ENCODE data around the gene ZDHHC21.
"Not testable (repeated sequence)": the region's sequence is repeated elsewhere in the genome, so short reads cannot be mapped to it uniquely, and the experiment has no call there.

Gene ZDHHC21

DNA sequence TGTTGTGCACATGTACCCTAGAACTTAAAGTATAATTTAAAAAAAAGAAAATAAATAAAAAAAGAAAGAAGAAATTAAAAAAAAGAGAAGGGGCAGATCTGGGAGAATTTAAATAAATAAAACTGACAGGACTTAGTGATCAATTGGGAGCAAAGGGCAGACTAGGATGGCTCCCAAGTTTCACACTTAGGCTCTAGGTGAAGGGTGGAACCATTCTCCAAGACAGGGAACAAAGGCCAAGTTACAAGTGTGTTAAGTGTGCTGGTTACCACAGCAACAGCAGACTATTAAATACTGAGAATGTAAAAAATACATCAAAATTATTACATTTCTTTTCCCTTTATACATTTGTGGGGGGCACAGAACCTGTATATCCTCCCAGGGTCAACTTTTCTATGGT lies 7.1 kb downstream of the ZDHHC21 start:
- DNase-seq (ENCODE audit: low read depth in 4 of 4, low spot score in 1 of 4) = no peak

DNA sequence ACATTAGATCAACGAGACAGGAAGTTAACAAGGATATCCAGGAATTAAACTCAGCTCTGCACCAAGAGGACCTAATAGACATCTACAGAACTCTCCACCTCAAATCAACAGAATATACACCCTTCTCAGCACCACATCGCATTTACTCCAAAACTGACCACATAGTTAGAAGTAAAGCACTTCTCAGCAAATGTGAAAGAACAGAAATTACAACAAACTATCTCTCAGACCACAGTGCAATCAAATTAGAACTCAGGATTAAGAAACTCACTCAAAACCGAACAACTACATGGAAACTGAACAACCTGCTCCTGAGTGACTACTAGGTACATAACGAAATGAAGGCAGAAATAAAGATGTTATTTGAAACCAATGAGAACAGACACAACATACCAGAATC lies 10.6 kb downstream of the ZDHHC21 start:
- not testable (repeated sequence) for DNase-seq (ENCODE audit: low read depth in 4 of 4, low spot score in 1 of 4)

DNA sequence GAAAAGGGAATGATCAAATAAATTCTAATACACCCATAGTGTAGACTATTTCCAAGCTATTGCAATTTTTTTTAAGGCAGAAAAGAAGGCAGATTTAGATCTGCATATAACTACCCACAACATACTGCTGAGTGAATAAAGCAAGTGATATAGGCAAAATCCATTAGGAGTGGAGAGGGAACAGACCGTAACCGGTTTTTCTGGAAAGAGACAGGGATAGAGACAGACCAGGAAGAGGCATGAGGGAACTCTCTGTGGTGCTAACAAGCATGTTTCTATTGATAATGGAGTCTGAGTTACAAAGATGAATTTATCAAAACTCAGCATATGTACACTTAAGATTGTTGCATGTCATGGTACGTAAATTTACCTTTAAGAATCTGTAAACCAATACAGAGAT lies 14.5 kb downstream of the ZDHHC21 start:
- DNase-seq (ENCODE audit: low read depth in 4 of 4, low spot score in 1 of 4) = no peak

DNA sequence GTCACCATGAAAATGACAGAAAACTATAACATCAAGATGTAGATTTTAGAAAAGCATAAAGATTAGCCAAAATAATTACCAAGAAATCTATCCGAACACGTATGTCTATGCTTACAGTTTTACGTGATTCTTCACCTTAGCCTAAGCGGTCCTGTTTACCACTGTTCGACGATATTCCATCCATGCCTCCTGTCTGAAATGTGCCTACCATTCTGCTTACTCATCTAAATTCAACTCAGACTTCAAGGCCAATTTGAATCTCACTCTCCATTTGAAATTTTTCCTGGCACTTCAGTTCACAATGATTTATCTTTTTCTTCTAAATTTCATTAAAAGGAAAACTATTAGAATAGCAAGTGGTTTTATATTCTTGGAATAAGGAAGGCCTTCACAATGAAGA lies 15.4 kb downstream of the ZDHHC21 start:
- DNase-seq (ENCODE audit: low read depth in 4 of 4, low spot score in 1 of 4) = no peak

DNA sequence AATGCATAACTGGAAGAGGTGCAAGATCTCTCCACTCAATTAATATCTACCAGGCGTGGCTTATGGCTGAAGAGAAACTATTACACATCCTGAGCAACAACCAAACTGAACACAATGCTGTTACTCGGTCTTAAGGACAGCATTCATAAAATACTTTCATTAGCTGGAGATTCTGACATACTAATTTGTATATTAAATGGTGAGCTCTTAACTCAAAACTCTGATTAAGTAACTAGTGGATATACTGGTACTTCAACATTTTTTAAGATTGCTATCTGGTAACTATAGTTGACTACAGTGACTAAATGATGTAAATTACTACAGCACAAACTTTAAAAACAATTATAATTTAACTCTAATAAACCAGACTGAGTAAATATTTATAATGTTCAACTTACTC lies 15.8 kb downstream of the ZDHHC21 start:
- no peak for DNase-seq (ENCODE audit: low read depth in 4 of 4, low spot score in 1 of 4)

DNA sequence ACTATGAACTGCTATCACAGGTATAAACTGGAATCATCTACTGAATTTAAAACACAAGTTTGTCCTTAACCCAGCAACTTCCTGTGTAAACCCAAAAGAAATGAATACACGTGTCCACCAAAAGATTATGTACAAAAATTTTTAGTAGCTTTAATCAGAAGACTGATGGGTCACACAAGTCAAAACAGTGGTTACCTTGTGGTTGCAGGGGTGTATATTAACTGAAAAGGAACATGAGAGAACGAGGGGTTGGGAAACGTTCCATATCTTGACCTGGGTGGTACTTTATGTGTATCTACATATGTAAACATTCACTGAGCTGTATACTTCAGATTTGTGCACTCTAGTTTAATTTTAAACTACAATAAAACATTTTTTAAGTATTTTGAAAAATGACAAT lies 18.6 kb downstream of the ZDHHC21 start:
- DNase-seq (ENCODE audit: low read depth in 4 of 4, low spot score in 1 of 4) = no peak

DNA sequence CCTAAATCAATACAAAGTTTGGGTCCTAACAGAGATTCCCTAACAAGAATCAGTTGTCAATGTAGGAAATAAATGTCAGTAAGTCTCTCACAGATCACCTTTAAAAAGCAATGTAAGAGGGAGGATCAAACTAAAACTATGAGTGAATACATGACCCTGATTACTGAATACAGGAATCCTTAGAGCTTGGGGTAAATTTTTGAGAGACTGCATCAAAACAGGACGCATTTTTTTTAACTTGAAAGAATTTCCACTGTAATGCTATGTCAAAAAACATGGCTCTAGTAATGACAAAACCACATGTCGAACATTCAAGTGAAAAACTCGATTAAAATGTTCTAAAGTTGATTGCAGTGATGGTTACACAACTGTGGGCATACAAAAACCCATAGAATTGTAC lies 21.9 kb downstream of the ZDHHC21 start:
- no peak for DNase-seq (ENCODE audit: low read depth in 4 of 4, low spot score in 1 of 4)

DNA sequence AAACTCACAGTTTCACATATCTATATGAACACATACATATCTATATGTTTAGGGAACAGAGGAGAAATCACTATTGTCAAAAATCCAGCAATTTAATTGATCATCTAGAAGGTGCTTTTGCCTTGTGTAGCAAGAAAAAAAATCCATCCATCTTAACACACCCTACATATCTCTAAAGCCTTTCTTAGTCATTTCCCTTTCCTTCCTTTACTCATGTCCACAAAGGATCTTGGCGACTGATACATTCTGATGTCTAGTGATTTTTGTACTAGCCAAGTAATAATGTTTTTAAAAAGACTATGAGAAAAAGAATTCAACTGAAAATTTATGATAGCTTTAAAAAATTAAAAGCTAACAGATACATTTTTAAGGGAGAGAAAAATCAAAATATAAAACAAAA lies 22.5 kb downstream of the ZDHHC21 start:
- DNase-seq (ENCODE audit: low read depth in 4 of 4, low spot score in 1 of 4) = no peak

DNA sequence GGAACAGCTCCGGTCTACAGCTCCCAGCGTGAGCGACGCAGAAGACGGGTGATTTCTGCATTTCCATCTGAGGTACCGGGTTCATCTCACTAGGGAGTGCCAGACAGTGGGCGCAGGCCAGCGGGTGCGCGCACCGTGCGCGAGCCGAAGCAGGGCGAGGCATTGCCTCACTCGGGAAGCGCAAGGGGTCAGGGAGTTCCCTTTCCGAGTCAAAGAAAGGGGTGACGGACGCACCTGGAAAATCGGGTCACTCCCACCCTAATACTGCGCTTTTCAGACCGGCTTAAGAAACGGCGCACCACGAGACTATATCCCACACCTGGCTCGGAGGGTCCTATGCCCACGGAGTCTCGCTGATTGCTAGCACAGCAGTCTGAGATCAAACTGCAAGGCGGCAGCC lies 29.2 kb downstream of the ZDHHC21 start:
- not testable (repeated sequence) for DNase-seq (ENCODE audit: low read depth in 4 of 4, low spot score in 1 of 4)

DNA sequence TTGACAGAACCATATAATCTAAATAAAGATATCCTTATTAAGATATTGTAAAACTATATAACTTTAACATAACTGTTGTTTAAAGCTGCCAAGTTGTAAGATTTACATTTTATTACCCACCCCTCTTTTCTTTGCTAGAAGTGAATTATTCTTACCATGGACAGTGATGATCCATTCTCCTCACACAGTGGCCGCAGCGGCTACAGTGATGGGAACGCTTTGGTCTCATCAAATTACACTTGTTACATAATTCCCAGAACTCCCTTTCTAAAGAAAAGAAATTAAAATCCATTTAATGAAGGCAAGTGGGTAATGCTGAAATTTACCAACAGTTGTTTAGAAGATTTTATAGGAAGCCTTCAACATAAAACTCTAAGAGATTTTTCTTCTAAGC lies 31.2 kb downstream of the ZDHHC21 start:
- DNase-seq (ENCODE audit: low read depth in 4 of 4, low spot score in 1 of 4) = no peak

DNA sequence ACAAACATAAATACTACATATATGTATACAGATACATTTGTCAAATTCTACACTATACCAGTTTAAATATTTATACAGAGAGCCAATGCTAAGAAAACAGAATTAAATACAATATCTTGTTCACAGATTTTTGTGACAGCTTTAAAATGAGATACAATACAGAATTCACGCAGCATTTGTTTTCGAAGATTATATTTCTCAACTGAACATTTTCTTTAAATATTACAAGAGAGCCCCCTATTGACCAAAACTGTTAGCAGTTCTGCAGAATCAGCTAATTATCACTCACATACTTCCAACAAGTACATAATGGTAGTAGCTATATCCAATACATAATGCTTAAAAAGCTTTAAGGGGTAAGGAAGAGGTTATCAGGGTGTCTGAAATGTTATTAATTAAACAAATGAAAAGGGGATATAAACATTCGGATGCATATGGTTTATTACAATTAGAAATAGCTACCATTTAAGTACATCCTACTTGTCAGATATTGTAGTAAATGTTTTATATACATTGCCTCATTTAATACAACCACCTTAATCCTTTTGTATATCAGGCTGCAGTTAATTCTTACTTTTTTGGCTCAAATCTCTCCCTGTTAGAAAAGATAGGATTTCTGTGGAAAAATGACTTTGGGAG lies 31.7 kb downstream of the ZDHHC21 start:
- no peak for DNase-seq (ENCODE audit: low read depth in 4 of 4, low spot score in 1 of 4)

DNA sequence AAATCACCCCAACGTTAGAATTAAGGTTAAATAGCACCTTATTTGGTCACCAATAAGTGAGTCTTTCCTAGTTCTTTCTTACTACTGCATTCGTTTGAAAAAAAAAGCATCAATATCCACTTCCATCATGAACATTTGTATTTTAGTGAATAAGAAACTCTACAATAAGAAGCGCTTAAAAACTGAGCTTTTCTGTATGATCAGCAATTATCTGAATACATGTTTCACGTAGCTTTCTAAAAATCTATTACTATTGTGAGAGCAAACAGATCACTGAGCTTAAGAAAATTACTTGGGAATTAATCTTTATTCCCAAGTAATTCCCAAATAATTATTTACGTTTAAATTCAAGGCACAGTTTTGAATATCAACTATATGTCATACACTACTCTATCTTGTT lies 32.5 kb downstream of the ZDHHC21 start:
- DNase-seq (ENCODE audit: low read depth in 4 of 4, low spot score in 1 of 4) = no peak

DNA sequence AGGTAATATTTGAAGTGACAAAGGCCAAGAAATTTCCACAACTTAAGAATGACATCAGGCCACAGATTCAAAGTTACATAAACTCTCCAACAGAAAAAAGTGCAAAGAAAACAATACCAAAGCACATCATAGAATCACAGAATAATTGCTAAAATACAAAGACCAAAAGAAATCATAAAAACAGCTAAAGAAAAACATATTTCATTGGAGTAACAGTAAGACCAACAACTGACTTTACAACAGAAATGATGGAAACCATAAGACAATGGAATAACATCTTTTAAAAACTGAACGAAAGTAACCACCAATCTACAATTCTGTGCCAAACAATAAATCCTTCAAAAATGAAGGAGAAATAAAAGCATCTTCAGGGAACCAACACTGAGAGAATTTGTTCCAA lies 38.3 kb downstream of the ZDHHC21 start:
- DNase-seq (ENCODE audit: low read depth in 4 of 4, low spot score in 1 of 4) = no peak

DNA sequence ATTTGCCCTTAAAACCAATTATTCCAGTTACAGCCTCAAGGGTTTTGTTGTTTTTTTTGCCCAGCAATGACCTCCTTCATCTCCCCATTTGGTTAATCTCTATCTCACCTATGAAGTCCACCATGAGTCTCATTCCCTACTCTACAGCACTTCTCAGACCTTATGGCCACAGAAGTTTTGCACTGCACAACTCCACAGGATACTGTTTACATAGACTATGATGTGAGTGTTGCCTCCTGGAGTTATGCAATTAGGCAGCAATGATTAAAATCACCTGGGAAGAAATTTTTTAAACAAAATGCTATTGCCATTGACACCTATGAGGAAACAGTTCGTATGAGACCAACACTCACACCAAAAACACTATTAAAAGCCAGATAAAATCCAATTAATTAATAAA lies 39.7 kb downstream of the ZDHHC21 start:
- DNase-seq (ENCODE audit: low read depth in 4 of 4, low spot score in 1 of 4) = no peak

DNA sequence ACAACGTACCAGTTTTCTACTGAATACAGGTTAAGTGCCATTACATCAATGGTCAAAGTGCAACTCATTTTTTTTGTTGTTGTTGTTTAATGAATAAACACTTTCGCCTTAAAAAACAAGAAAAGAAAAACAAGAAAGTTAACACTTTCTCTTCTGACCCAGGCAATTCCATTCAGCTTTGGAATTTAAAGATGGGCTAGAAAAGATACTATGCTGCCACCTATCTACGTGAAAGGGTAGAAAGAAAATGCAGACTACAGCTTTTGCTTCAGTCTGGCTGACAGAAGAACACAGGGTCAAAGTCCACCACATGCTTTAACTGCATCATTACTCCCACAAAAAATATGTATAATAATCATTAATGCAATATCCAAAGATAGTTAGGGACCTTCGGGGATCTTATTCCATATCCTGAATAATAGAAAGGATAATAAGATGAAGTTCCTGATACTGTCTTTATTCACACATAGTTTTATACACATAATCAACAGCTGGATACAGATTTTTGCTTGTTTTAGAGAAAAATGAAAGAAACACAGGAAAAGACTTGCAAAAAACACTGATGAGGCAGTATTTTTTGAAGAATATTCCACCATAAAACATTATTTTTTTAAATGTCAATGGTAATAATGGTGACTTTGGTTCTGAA lies 40.4 kb downstream of the ZDHHC21 start:
- no peak for DNase-seq (ENCODE audit: low read depth in 4 of 4, low spot score in 1 of 4)

DNA sequence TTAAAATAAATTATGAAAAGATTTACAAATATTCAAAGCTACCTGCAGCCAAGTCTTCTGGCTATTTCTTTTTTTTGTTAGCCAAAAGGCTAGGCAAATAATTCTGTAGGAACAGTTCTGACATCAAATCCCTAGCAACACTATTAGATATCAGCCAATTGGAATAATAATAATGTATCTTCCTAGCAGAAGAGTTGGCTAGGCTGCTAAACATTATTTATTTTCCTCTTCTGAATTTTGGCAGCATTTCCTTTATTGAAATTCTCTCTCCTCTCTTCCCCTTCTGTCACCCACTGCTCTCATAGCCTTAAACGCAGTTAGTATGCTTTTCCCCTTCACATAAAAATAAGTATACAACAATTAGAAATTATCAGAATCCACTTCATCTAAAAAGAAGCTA lies 42.6 kb downstream of the ZDHHC21 start:
- no peak for DNase-seq (ENCODE audit: low read depth in 4 of 4, low spot score in 1 of 4)

DNA sequence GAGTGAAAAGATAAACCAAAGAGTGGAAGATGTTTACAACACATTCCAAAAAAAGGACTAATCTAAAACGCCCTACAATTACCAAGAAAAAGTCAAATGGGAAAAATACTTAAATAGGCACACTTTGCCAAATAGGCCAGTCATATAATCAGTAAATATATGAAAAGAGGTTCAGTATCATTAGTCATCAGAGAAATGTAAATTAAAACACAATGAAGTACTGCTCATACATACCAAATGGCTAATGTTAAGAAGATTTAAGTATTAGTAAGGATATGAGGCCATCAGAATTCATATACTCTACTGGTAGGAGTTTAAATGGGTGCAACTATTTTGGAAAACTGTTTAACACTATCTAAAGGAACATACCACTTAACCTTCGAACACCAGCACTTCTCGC lies 47.6 kb downstream of the ZDHHC21 start:
- no peak for DNase-seq (ENCODE audit: low read depth in 4 of 4, low spot score in 1 of 4)

DNA sequence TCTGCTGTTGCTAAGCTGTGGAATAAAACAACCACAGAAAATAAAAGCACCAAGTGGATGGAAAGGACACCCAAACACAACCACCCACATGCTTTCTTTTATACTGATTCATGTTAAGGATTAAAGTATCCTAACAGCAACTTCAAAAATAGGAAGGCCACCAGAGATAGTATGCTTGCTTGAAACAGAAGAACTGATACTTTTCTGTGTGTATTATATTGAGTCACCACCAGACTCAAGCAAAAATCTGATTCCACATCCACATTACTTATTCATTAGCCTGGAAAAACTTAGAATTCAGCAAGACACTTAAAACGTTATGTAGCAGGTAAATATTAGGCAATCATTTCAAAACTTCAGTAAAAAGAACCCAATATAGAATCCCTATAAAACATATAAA lies 52.3 kb downstream of the ZDHHC21 start:
- no peak for DNase-seq (ENCODE audit: low read depth in 4 of 4, low spot score in 1 of 4)

DNA sequence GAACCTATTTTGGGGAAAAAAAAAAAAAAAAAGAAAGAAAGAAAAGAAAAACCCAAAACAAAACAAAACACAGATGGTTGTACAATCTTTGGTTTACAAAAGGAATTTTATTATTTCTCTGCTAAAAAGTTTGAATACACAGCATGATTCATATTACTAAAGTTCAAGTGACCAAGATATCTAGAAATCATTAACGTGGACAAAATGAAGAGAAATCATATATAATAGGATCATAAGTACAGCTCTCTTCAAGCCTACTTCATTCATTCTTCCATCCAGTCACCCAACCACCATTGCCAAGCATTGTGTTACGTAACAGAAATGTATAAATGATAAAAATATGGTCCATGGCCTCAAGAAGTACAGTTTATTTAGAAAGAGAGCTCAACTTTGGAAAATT lies 52.9 kb downstream of the ZDHHC21 start:
- no peak for DNase-seq (ENCODE audit: low read depth in 4 of 4, low spot score in 1 of 4)

DNA sequence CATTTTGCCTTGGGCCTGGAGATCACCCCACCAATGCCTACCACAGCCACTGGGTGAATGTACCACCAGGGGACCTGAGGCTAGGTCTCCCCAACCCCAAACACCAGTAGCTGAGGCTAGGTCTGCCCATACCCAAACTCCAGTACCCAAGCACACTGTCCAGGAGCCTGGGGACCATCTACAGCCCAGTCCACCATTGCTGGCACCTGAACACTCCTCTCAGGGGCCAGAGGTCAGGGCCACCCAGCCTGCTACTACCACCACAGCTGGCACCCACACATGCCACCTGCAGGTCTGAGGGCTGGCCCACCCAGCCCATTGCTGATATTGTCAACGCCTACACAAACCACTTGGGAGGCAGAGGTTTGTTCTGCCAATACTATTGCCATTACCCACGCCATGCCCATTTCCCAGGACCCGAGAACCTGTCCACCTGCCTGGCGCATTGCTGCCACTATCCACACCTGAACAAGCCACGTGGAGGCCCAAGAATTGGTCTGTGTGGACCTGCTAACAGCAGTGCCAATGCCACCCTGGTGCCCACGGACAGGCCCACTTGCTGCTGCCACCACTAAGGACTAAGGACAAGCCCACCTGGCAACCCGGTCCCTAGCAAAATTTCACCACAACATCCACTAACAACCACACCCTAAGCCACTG lies 59.2 kb downstream of the ZDHHC21 start:
- DNase-seq (ENCODE audit: low read depth in 4 of 4, low spot score in 1 of 4) = no peak

DNA sequence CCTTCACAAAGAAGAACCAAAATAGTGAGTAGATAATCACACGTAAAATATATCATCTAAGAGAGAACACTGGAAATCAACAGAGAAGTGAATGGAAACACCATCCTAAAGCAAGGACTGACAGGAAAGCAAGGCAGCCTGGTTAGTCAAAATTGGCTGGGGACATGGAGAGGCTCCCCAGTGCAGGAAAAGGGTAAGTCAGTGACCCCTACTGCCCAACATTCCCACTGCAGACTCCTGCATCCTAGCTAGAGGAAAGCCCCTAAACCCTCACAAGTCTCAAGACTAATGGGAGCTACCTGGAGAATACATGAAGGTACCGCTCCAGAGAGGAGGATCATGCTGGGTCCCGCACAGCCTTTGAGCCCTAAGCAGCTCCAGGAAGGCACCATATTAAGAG lies 60.1 kb downstream of the ZDHHC21 start:
- no peak for DNase-seq (ENCODE audit: low read depth in 4 of 4, low spot score in 1 of 4)

DNA sequence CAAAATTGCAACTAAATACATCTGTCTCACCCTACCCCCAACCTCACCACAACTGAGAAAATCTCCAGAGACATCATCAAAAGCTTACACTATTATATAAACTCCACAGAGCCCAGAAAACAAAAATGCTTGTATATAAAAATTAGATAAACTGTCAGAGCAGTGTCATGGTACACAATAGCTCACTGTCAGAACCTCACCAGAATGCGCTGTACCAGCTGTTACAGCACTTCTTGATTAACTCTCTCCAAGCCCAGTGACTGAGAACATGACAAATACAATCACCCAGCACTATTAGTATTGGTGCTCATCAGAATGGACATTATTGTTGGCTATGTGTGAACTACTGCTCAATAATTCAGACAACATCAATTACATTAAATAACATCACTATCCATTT lies 65.7 kb downstream of the ZDHHC21 start:
- DNase-seq (ENCODE audit: low read depth in 4 of 4, low spot score in 1 of 4) = no peak

All from stimulated activated CD4-positive, alpha-beta T cell treated with anti-CD3 and anti-CD28 coated beads, Interleukin-1b, Interleukin-23, amount 100 ng/mL, for 24 hours (primary cell).